DOHH2 (cell line): ENCODE data around the gene DENND5B.

Experiments
- H3F3A ChIP-seq: fragments of 200-600 bp; sonication (generic), shearing (Covaris generic); 2 replicates; pipeline ENCODE4 v1.6.0; 2016; ENCODE audit warnings: antibody characterized with exemption, mild to moderate bottlenecking; ENCODE audit not compliant: control insufficient read depth, insufficient read depth
- H3K27ac ChIP-seq: fragments of 200-600 bp; sonication (generic); 2 replicates; pipeline ENCODE4 v1.5.1; 2014; ENCODE audit warnings: low read depth, mild to moderate bottlenecking, low read length, moderate library complexity
- H3K27me3 ChIP-seq: fragments of 200-600 bp; sonication (generic); 2 replicates; pipeline ENCODE4 v1.6.1; 2014; ENCODE audit warnings: mild to moderate bottlenecking, low read length, mixed read lengths; ENCODE audit not compliant: control insufficient read depth
- H3K36me3 ChIP-seq: fragments of 200-600 bp; sonication (generic); 2 replicates; pipeline ENCODE4 v1.6.1; 2014; ENCODE audit warnings: mild to moderate bottlenecking, low read length, moderate library complexity, mixed read lengths; ENCODE audit not compliant: control insufficient read depth
- H3K4me1 ChIP-seq: fragments of 200-600 bp; sonication (generic); 2 replicates; pipeline ENCODE4 v1.6.1; 2014; ENCODE audit warnings: mild to moderate bottlenecking, low read length, mixed read lengths; ENCODE audit not compliant: control insufficient read depth
- H3K4me2 ChIP-seq: fragments of 200-600 bp; sonication (generic); 2 replicates; pipeline ENCODE4 v1.6.0; 2014; ENCODE audit warnings: mild to moderate bottlenecking, low read length, moderate library complexity
- H3K4me3 ChIP-seq: fragments of 200-600 bp; sonication (generic); 2 replicates; pipeline ENCODE4 v1.5.1; 2014; ENCODE audit warnings: mild to moderate bottlenecking, low read length, mixed read lengths
- H3K79me2 ChIP-seq: fragments of 200-600 bp; sonication (generic); 2 replicates; pipeline ENCODE4 v1.6.1; 2014; ENCODE audit warnings: mild to moderate bottlenecking, low read length, mixed read lengths; ENCODE audit not compliant: control insufficient read depth
- H3K9me2 ChIP-seq: fragments of 200-600 bp; sonication (generic); replicated peaks from 2 replicates; pipeline ENCODE4 v1.6.1; 2014; ENCODE audit warnings: mild to moderate bottlenecking, low read length, mixed read lengths; ENCODE audit not compliant: control insufficient read depth
- H3K9me3 ChIP-seq: fragments of 200-600 bp; sonication (generic); 2 replicates; pipeline ENCODE4 v1.6.1; 2014; ENCODE audit warnings: antibody characterized with exemption, low read length, mixed read lengths; ENCODE audit not compliant: control insufficient read depth, insufficient read depth
- H4K20me1 ChIP-seq: fragments of 200-600 bp; sonication (generic); 2 replicates; pipeline ENCODE4 v1.6.0; 2014; ENCODE audit warnings: low read depth, mild to moderate bottlenecking, antibody characterized with exemption, low read length, moderate library complexity; ENCODE audit not compliant: control insufficient read depth, insufficient read depth
- CTCF ChIP-seq: fragments of 200-600 bp; sonication (generic); IDR thresholded peaks from one replicate; pipeline ENCODE4 v1.5.1; 2014; ENCODE audit warnings: antibody characterized with exemption, mild to moderate bottlenecking, low read depth, low read length; ENCODE audit not compliant: poor library complexity, severe bottlenecking
- EZH2phosphoT487 ChIP-seq: fragments of 200-600 bp; sonication (generic); IDR thresholded peaks from 2 replicates; pipeline ENCODE4 v1.6.1; 2017; ENCODE audit warnings: borderline replicate concordance, mild to moderate bottlenecking, antibody characterized with exemption, low read length, moderate library complexity, mixed read lengths

DENND5B gene

GRCh38 chr12:31485571-31485970, 105.4 kb downstream of the DENND5B start:
- no peak for TF ChIP-seq EZH2phosphoT487
- TF ChIP-seq CTCF = no peak
- Histone ChIP-seq H3F3A (0 out of 2 replicates have a peak, but pooled peaks cover under 1% of the 10 kb centered on the region), H3K36me3 (peaks cover 2% of the 10 kb centered on the region; the same call in 1 of the 2 replicates), H3K79me2 (no peaks in the 10 kb centered on the region), H3K4me1 (peaks cover 3% of the 10 kb centered on the region), H4K20me1 (no peaks in the 10 kb centered on the region), H3K27ac (no peak overlapping the region), H3K9me3 (no peaks in the 10 kb centered on the region), H3K4me2 (no peak overlapping the region), H3K9me2 (no peaks in the 10 kb centered on the region), H3K27me3 (no peaks in the 10 kb centered on the region), H3K4me3 (no peak overlapping the region)

- Histone ChIP-seq H4K20me1 (no peaks in the 10 kb centered on the region), H3K4me1 (peaks cover 30% of the 10 kb centered on the region), H3K4me3 (no peak overlapping the region), H3K27ac (no peak overlapping the region), H3K27me3 (no peaks in the 10 kb centered on the region), H3K36me3 (peaks cover 18% of the 10 kb centered on the region), H3K79me2 (no peaks in the 10 kb centered on the region), H3K9me2 (no peaks in the 10 kb centered on the region), H3K4me2 (no peak overlapping the region), H3F3A (peaks cover 7% of the 10 kb centered on the region; the same call in 1 of the 2 replicates), H3K9me3 (no peaks in the 10 kb centered on the region)
- TF ChIP-seq EZH2phosphoT487 = no peak
- no peak for TF ChIP-seq CTCF
Observed at GRCh38 chr12:31482816-31483215, 108.1 kb downstream of the DENND5B start.

GRCh38 chr12:31481415-31481814, 109.5 kb downstream of the DENND5B start:
- no peaks in the 10 kb centered on the region for H3K27me3 ChIP-seq
- H3K27ac ChIP-seq = no peak overlapping the region
- peaks cover 40% of the 10 kb centered on the region for H3K4me1 ChIP-seq
- peaks cover 18% of the 10 kb centered on the region for H3K36me3 ChIP-seq
- TF ChIP-seq EZH2phosphoT487 = no peak
- no peak for TF ChIP-seq CTCF
- H3K4me2 ChIP-seq = no peak overlapping the region
- no peaks in the 10 kb centered on the region for H3K9me3 ChIP-seq
- no peaks in the 10 kb centered on the region for H3K9me2 ChIP-seq
- no peak overlapping the region for H3K4me3 ChIP-seq
- no peaks in the 10 kb centered on the region for H4K20me1 ChIP-seq
- no peaks in the 10 kb centered on the region for H3K79me2 ChIP-seq
- peaks cover 7% of the 10 kb centered on the region; the same call in 1 of the 2 replicates for H3F3A ChIP-seq
